WTC11 (cell line): Measurements from ENCODE around the gene TTLL13.

Source experiments
- NR2C2 ChIP-seq: sonication (generic); formaldehyde crosslinking; IDR thresholded peaks from 2 replicates; pipeline ENCODE4 v1.8.0; 2022; ENCODE audit warnings: mild to moderate bottlenecking, missing genetic modification reagents
- NR3C1 ChIP-seq: sonication (generic); formaldehyde crosslinking; conservative IDR thresholded peaks from 2 replicates; pipeline ENCODE4 v1.8.1; 2023; ENCODE audit warnings: low read depth, mild to moderate bottlenecking, missing genetic modification reagents
- SP1 ChIP-seq: sonication (generic); formaldehyde crosslinking; conservative IDR thresholded peaks from 2 replicates; pipeline ENCODE4 v1.8.1; 2022; ENCODE audit warnings: missing genetic modification reagents
- TF ChIP-seq, protein P1 (sequence below): sonication (generic); formaldehyde crosslinking; IDR thresholded peaks from 2 replicates; pipeline ENCODE4 v1.8.0; 2022; ENCODE audit warnings: missing genetic modification reagents
- TF ChIP-seq, protein P2 (sequence below): fragments of 200-600 bp; IDR thresholded peaks from 2 replicates; pipeline ENCODE4 v1.8.0; 2022; ENCODE audit warnings: antibody characterized with exemption

- TF ChIP-seq NR2C2 (CRISPR knock-in tag), result no peak
- TF ChIP-seq NR3C1 (CRISPR knock-in tag), result no peak
- TF ChIP-seq, protein P1, sequence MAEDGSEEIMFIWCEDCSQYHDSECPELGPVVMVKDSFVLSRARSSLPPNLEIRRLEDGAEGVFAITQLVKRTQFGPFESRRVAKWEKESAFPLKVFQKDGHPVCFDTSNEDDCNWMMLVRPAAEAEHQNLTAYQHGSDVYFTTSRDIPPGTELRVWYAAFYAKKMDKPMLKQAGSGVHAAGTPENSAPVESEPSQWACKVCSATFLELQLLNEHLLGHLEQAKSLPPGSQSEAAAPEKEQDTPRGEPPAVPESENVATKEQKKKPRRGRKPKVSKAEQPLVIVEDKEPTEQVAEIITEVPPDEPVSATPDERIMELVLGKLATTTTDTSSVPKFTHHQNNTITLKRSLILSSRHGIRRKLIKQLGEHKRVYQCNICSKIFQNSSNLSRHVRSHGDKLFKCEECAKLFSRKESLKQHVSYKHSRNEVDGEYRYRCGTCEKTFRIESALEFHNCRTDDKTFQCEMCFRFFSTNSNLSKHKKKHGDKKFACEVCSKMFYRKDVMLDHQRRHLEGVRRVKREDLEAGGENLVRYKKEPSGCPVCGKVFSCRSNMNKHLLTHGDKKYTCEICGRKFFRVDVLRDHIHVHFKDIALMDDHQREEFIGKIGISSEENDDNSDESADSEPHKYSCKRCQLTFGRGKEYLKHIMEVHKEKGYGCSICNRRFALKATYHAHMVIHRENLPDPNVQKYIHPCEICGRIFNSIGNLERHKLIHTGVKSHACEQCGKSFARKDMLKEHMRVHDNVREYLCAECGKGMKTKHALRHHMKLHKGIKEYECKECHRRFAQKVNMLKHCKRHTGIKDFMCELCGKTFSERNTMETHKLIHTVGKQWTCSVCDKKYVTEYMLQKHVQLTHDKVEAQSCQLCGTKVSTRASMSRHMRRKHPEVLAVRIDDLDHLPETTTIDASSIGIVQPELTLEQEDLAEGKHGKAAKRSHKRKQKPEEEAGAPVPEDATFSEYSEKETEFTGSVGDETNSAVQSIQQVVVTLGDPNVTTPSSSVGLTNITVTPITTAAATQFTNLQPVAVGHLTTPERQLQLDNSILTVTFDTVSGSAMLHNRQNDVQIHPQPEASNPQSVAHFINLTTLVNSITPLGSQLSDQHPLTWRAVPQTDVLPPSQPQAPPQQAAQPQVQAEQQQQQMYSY, result no peak
- TF ChIP-seq, protein P2, sequence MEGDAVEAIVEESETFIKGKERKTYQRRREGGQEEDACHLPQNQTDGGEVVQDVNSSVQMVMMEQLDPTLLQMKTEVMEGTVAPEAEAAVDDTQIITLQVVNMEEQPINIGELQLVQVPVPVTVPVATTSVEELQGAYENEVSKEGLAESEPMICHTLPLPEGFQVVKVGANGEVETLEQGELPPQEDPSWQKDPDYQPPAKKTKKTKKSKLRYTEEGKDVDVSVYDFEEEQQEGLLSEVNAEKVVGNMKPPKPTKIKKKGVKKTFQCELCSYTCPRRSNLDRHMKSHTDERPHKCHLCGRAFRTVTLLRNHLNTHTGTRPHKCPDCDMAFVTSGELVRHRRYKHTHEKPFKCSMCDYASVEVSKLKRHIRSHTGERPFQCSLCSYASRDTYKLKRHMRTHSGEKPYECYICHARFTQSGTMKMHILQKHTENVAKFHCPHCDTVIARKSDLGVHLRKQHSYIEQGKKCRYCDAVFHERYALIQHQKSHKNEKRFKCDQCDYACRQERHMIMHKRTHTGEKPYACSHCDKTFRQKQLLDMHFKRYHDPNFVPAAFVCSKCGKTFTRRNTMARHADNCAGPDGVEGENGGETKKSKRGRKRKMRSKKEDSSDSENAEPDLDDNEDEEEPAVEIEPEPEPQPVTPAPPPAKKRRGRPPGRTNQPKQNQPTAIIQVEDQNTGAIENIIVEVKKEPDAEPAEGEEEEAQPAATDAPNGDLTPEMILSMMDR, result no peak
- no peak for TF ChIP-seq SP1 (CRISPR knock-in tag)
These were observed 12.5 kb downstream of the TTLL13 start for GRCh38 chr15:90261811-90262210.
